Stimulated activated CD8-positive, alpha-beta memory T cell treated with anti-CD3 and anti-CD28 coated beads, Interleukin-7, amount 100 ng/mL, for 4 hours (primary cell): Measurements from ENCODE around the gene RNF225.
"Not testable (repeated sequence)": the region's sequence is repeated elsewhere in the genome, so short reads cannot be mapped to it uniquely, and the experiment has no call there.

Source experiments
- DNase-seq, 2 donors: peaks; one replicate each; pipeline ENCODE4 v3.0.0-alpha.2; 2020; ENCODE audit warnings: low read depth in 2 of 2

RNF225 gene

DNA sequence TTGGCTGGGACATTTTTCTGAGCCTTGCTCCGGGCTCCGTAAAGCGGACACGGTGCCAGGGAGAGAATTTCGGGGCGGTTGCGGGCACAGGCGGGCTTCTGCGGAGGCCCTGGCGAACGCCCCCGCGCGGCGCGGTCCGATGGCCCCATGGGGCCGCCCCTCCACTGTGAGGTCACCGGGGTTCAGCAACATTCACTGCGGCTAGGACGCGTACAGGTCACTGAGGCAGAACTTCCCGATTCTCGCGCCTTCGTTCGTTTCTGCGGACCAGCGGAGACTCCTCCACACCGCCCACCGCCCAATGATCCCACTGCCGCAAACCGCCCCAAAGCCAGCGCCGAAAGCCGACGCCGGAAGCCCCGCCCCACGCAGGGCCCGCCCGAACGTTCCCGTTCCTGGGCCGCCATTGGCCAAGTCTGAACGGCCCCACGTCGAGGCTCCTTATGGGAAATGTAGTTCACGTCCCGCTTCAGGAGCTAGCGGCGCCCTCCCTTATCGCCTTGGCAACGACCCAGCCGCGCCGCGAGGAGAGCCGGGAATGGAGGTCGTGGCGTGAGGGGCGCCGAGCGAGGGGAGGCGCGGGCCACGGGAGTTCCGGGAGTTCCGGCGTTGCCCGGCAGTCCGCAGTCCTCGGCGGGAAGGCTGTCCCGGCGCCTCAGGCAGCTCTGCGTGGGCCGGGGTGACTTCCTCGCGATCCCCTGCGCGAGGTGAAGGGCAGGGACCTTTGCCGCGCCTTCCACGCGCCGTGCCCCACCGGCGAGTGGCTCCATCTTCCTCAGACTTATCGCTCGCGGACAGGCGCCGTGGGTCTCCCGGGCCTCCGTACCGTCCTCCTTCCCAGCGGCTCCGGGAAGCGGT is 12.9 kb downstream of the RNF225 start, which contains the start of gene ZNF584:
Gene ZNF584, plus strand, starts transcription at position 498 of the 858 bp plus-strand sequence. CDS start 499 bp downstream, outside the sequence.
- peak; percentile 90 to 95 for DNase-seq

DNA sequence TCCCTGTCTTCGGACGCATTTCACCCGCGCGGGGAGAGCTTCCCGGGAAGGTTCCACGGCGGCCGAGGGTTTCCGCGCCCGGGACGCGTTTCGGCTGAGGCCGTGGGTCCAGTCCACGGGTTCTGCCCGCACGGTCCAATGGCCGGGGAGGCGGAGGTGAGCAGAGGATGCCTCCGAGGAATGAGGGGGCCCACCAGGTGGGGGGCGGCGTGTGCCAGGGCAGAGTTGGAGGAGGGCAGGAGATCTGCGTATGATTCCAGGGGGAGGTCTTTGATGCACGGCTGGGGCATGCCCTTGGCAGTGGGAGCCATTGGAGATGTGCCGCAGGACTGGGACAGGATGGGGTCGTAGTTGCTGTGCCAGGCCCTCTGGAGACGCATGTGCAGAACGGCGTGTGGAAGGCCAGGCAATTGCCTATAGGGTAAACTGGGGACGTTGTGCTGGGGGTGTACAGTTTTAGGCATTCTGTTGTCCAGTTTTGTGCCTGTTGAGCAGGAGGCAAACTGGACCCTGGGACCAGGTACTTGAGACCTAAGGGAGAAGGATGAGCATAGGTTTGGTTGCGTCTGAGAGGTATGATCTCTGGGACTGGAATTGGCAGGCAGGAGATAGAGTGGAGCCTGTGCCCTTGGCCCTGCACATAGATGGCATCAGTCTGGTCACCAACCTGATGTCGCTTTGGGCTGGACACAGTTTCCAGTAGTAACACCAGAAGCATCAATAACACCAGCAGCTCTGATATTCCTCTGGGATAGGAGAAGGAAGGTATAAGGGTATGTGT is 13.7 kb downstream of the RNF225 start:
- no peak for DNase-seq

DNA sequence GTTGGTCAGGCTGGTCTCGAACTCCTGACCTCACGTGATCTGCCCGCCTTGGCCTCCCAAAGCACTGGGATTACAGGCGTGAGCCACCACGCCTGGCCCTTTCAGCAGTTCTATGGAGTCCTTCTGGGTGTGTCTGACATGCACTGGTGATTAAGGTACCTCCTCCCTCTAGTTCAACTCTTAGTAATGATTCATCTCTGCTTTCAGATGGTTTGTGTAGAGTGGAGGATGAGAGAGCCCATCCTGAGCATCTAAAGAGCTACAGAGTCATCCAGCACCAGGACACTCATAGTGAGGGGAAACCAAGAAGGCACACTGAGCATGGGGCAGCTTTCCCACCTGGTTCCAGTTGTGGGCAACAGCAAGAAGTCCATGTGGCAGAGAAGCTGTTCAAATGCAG is 21.1 kb downstream of the RNF225 start:
- no peak for DNase-seq

DNA sequence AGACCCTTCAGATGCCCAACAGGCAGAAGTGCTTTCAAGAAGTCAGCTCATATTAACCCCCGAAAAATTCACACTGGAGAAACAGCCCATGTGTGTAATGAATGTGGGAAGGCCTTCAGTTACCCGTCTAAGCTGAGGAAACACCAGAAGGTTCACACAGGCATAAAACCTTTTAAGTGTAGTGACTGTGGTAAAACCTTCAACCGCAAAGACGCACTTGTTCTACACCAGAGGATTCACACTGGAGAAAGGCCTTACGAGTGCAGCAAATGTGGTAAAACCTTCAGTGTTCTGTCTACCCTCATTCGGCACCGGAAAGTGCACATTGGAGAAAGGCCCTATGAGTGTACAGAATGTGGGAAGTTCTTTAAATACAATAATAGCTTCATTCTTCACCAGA is 21.6 kb downstream of the RNF225 start:
- DNase-seq = no peak

DNA sequence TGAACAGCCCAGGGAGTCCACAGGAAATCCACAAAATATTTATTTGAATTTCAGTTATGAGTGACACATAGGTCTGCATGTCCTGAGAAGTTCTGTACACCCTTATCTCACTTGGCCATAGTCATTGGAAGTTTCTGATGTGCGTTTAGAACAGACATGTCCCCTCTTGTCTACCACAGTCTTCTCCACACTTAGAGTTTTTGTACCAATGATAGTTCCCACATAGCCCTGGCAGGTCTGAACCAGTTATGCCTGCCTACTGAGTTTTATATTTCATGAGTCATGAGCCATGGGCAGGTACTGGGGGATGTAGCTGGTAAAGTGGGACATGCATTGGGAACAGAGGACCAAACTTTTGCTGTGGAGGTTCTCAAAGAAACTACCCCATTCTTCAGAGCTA is 33.2 kb downstream of the RNF225 start:
- no peak for DNase-seq

DNA sequence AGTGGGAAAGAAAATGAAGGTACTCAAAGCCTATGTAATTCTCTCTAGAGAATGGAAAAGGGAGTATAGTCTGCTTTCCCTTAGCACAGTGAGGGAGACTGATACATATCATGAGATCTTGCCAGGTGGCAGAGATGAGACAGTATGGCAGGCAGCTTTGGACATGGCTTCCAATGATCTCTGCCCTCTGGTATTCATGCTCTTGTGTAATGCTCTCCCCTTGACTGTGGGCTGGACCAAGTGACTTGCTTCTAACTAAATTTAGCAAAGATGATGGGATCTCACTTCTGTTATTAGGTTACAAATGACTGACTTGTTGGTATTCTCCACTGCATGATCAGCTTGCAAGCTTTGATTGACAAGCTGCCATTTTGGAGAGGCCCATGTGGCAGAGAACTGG is 34.3 kb downstream of the RNF225 start:
- no peak for DNase-seq

DNA sequence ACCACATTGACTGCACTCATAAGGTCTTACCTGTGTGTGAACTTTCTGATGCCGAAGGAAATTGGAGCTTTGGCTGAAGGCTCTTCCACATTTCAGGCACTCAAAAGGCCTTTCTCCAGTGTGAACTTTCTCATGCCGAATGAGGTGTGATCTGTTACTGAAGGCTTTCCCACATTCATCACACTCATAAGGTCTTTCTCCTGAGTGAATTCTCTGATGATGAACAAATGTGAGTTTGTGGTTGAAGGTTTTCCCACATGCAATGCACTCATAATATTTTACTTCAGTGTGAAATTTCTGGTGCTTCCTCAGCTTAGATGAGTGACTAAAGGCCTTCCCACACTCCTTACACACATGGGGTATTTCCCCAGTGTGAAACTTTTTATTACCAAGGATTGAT is 38.8 kb downstream of the RNF225 start:
- DNase-seq = no peak

DNA sequence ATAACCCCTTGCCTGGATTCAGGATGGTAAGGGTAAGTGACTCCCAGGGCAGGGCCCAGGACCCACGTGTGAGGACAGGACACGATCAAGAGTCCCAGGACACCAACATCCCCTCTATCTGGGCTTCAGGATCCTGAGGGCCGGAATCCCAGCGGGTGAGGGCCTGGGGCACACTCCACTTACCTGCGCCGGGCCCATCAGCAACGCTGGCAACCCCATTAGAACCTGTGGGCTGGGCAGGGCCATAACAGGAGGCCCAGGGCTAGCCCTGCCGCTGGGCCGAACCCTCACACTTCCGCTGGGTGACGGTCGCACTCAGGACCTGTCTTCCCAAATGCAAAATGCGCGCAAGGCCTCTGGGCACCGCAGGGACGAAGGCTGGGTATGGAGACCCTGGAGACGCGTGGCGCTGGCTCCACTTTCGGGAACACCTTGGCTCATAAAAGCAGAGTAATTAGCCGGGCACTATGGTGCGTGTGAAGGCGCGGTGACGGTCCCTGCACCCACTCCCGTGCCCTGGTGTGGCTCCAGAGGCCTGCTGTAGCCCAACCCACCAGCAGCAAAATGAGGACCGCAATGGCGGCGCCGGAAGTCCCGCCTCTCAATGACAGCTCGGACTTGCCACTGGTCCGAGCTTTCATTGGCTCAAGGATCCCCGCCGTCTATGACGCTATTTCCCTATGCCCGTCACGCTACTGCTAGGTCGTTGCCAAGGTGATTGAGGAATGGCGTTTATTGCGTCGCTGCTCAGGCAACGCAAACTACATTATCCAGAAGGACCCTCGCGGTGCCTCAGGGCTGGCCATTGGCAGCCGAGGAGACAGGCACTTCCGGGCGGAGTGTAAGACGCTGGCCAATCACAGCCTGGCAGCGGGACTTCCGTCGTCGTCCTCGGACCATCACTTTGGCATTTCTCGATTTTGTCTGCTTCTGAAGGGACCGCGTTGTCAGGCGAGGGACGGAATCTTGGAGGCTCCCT is 44.4 kb downstream of the RNF225 start, which contains the start of gene ZNF132:
Gene ZNF132, minus strand, starts transcription at position 578 of the 979 bp plus-strand sequence. Its CDS starts 332 bp downstream, at position 246.
- DNase-seq = peak; percentile 93 to 95

DNA sequence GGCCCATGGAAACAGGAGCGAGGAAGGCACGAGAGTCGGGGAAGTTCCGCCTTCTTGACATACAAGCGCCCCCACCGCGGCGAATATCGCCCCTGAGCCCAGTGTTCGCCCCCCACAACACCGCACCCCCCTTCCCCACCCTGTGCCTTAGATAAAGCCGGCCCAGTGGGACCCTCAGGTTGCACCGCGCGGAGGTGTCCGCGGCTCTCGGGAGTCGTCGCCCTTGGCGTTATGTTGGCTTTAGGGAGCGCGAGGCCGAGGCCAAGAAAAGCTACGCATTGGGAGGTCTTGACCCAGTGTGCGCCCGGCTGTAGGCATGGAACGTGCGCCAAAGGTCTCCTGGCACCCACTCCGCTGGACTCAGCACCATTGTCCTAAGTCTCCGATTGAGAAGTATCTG is 45.1 kb downstream of the RNF225 start:
- DNase-seq = no peak

DNA sequence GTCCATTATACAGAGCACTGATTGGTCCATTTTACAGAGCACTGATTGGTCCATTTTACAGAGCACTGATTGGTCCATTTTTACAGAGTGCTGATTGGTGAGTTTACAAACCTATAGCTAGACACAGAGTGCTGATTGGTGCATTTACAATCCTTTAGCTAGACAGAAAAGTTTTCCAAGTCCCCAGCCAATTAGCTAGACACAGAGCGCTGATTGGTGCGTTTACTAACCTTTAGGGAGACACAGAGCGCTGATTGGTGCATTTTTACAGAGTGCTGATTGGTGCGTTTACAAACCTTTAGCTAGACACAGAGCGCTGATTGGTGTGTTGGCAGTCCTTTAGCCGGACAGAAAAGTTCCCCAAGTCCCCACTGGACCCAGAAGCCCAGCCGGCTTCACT is 47.5 kb downstream of the RNF225 start:
- DNase-seq = not testable (repeated sequence)
